T47D (cell line): ENCODE measurements around the gene LMF2.

Experiments
- DNase-seq, 2 experiments: peaks; one replicate each; pipeline versions ENCODE4 v3.0.0 to v3.0.0-alpha.2; 2011 to 2012; ENCODE audit warnings: low read depth in 1 of 2, low spot score in 1 of 2
- JUND ChIP-seq: IDR thresholded peaks from 2 replicates; pipeline ENCODE4 v1.6.1; 2012; ENCODE audit warnings: low read depth
- in situ Hi-C: cut with HindIII; loops from 2 replicates; pipeline ENCODE4 v1.10.0; 2016; ENCODE audit warnings: low sequenced_read_pairs, low pct_unique_long_range_greater_than_20kb

The LMF2 gene

DNA sequence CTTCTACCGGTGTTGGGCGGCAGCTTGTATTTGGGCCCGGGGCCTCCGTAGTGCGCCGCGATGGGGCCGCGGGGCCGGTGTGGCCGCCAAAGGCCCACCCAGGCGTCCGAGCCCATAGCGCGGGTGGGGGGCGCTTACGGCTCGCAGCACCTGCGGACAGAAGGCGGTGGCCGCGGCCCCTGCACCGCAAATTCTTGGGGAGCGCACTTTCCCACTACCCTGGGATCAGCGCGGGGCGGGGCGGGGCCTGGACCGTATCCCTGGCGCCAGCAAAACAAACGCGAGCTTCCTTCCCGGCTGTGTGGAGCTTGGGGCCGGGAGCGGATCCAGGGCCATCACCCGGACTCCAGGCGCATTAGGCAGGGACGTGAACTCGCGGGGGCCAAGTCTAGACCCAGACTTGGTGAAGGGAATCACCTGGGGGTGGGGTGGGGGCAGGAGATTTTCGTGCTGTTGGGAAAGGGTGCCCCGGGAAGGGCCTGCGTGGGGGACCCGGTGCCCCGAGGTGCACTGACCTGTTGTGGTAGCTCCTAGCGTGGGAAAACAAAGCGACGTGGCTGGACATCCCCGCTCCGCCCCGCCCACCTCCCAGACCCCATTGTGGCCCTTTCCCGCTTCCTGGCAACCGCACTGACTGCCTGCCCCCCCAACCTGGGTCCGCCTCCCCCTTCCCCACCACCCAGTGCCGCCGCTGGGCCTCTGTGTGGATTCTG lies 24.6 kb upstream of the LMF2 start:
- in situ Hi-C loops = no loop called here
- TF ChIP-seq JUND = no peak

GRCh38 chr22:50531546-50531961 lies 24.1 kb upstream of the LMF2 start:
- TF ChIP-seq JUND = no peak
- in situ Hi-C loops = no loop called here
- peak in 1 of 2 experiments; percentile 55 for DNase-seq

More for the DNA sequence above, 24.6 kb upstream of the LMF2 start:
- peak; percentile 53 to 56 for DNase-seq

- peak; percentile 81 to 87 for DNase-seq
- in situ Hi-C loops = no loop called here
- no peak for TF ChIP-seq JUND
These were observed 23.5 kb upstream of the LMF2 start for GRCh38 chr22:50530877-50531545.

DNA sequence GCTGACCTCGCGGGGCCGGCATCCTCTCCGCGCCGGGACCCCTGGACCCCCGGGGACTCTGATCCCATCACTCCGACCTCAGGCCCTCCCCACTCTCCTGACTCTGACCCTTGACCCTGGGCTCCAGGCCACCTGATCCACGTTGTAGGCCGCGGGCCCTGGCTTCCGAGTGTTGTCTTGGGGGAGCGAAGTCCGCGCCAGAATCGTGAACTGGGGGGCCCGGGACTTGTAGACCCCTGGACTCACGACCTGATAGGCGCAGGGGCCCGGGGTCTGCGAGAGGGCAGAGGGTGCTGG lies 23.0 kb upstream of the LMF2 start:
- TF ChIP-seq JUND = no peak
- in situ Hi-C loops = no loop called here
- no peak for DNase-seq

- DNase-seq = peak; percentile 75 to 90
These were observed 22.5 kb upstream of the LMF2 start, which contains the start of gene TYMP for GRCh38 chr22:50529897-50530579. Gene TYMP (minus strand): TSS chr22:50530012. CDS start chr22:50529709, 303 bp downstream.

DNA sequence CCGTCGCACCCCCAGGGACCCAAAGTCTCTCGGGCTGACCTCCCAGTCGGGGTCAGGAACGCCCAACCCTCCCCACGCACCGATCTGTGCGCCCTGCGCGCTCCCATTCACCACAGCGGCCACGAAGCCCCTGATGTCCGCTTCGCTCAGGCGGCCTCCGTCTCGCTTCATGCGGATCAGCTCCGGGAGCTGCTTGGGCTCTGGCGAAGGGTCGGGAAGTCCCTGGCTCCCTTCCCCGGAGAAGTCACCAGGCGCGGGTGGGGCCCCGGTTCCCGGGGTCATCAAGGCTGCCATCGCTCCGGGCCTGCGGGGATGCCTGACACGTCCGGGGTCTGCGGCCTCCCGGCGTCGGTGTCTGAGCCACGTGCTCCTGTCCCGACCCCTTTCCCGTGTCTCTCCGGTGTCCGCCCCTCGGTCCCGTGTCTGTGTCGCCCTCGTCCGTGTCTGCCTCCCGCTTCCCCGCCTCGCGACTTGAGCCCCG lies 22.0 kb upstream of the LMF2 start:
- TF ChIP-seq JUND = no peak
- no peak for DNase-seq
- in situ Hi-C loops = no loop called here

More at GRCh38 chr22:50529897-50530579, 22.5 kb upstream of the LMF2 start, which contains the start of gene TYMP:
- in situ Hi-C loops = no loop called here
- TF ChIP-seq JUND = no peak

- no peak for TF ChIP-seq JUND
- no peak for DNase-seq
These were observed 21.3 kb upstream of the LMF2 start for GRCh38 chr22:50528682-50529415.

GRCh38 chr22:50527921-50528681 lies 20.6 kb upstream of the LMF2 start:
- DNase-seq = no peak
- in situ Hi-C loops = no loop called here
- TF ChIP-seq JUND = no peak

More at GRCh38 chr22:50528682-50529415, 21.3 kb upstream of the LMF2 start:
- in situ Hi-C loops = no loop called here

DNA sequence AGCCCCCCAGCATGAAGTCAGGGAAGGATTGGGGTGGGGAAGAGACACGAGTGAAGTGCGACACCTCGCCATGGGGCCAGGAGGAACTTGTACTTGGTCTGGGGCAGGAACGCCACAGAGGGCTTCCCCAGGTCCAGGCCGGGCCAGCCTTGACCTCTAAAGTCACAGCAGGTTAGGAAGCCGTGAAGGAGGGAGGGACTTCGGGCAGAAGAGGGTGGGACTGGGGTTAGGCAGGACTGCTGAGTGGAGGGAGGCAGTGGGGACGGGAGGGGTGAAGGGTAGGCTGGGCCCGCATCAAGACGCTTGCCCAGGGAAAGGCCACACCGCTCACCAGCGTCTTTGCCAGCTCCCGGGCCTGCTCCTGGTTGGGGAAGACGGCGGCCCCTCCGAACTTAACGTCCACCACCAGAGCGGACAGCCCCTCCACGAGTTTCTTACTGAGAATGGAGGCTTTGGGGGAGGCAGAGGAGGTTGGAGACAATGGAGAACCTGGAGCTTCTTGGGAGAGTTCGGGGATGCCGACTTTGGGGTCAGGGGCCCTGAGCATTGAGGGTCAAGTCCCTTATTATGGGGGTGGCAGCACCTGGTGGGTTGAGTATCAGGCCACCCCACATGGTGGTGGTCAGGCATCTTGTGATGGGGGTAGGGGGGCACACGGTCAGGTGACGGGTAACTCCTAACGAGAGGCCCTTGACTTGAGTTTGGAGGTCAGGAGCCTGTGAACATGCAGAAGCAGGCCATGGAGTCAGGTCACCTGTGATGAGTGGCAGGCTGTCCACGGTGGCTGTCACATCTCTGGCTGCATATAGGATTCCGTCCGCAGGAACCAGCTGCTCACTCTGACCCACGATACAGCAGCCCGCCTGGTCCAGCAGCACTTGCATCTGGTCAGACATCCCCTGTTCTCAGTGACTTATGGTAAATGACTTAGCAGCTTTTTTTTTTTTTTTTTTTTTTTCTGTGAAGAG lies 19.6 kb upstream of the LMF2 start:
- peak; percentile 56 to 72 for DNase-seq
- TF ChIP-seq JUND = no peak
- in situ Hi-C loops = no loop called here

DNA sequence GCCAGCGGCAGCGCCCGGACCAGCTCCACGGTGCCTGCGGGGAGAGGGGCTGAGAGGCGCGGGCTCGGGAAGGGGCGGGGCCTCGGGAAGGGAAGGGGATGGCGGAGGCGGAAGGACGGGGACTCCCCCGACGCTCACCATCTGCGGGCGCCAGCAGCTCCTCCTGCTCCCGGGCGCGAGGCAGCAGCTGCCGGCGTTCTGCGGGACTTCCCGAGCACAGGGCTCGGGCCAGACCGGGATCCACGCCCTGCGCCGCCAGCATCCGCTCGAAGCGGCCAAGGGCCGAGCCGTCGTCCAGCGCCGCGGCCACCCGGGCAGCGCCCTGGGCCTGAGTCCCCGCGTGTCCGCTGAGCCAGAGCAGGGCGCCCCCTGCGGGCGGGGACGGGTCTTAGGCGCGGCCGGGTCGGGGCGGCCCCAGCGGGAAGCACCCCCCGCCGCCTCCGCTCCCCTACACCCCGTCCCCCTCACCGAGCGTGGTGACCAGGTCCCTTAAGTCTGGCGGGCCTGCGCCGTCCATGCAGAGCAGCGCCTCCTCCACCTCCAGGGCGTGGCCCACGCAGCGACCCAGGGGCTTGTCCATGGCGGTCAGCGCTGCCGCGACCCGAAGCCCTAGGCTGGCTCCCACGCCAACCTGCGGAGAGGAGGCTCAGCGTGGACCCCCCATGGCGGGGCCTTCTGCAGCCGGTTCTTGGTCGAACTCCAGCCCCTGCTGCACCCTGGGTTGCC lies 18.8 kb upstream of the LMF2 start:
- in situ Hi-C loops = no loop called here
- no peak for TF ChIP-seq JUND
- DNase-seq = peak; percentile 58 to 68
